ENCODE measurements around the gene STAT5A.
A peak's percentile ranks its signal among the peaks of the same experiment; 100 is the strongest.

STAT5A gene

GRCh38 chr17:42325026-42325425 lies 36.7 kb downstream of the STAT5A start:
- peak overlapping the region; percentile 72 for H3K27ac ChIP-seq
- ChIA-PET POLR2A (ENCODE audit: low non-redundant PET) (interaction anchor here (1.0 kb wide), 1 partner anchor 98 kb away, joined by 6 read pairs; the partner anchor contains the start of gene CAVIN1), CTCF (interaction anchor here (0.6 to 2.9 kb wide), 6 partner anchors 12 to 214 kb away, joined by 3 to 6 read pairs (median 4); no protein-coding TSS in a partner anchor)
- TF ChIP-seq, protein P1, sequence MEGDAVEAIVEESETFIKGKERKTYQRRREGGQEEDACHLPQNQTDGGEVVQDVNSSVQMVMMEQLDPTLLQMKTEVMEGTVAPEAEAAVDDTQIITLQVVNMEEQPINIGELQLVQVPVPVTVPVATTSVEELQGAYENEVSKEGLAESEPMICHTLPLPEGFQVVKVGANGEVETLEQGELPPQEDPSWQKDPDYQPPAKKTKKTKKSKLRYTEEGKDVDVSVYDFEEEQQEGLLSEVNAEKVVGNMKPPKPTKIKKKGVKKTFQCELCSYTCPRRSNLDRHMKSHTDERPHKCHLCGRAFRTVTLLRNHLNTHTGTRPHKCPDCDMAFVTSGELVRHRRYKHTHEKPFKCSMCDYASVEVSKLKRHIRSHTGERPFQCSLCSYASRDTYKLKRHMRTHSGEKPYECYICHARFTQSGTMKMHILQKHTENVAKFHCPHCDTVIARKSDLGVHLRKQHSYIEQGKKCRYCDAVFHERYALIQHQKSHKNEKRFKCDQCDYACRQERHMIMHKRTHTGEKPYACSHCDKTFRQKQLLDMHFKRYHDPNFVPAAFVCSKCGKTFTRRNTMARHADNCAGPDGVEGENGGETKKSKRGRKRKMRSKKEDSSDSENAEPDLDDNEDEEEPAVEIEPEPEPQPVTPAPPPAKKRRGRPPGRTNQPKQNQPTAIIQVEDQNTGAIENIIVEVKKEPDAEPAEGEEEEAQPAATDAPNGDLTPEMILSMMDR (conservative IDR thresholded peaks at IDR 0.05; ENCODE audit: low read depth) = no peak
- DNase-seq (ENCODE audit: low spot score) = peak; percentile 87

DNA sequence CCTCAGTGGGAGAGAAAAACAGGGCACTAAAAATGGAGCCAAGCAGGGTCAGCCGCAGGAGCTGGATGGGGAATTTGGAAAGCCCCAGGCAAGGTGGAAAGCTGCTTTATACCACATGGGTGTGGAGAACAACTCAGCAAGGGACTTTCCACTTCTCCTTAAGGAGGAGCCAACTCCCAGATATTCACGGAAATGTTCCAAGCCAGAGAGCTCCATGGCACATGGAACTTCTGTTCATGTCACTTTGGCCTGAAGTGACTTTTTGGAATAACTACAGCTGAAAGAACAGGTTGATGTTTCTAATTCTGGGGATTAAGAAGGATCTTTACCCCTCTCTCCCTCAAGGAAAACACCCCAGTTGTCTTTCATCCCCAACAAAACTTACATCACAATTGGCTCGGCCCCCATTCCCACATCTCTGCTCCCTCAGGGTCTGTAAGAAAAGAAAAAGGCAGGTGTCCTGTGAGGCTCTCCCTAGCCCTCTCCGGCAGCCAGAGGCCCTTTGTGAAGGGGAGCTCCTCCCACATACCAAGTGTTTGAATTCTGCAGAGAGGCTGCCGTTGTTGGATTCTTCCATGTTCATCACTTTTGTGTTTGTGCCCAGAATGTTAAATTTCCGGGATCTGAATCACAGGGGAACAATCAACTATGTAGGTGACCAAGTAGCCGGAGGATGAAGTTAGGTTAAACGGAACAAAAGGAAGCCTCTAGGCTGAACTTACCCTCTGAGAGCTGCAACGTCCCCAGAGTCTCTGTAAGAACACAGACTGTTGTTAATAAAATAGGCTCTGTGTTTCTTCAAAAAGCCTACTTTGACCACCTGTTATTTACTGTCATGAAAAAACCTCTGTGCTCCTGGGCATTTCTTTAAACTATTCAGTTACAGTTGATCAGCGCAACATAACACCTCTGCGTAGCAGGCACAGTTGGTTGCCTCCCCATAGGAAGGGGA lies 41.0 kb downstream of the STAT5A start:
- peak overlapping the region; percentile 74 for H3K27ac ChIP-seq
- POLR2A ChIA-PET (ENCODE audit: low non-redundant PET) = no interaction called here
- CTCF ChIA-PET = interaction anchor here (0.7 to 0.9 kb wide), 3 partner anchors 13 to 59 kb away, joined by 3 to 9 read pairs (median 4); partner anchors contain the start of gene STAT3
- TF ChIP-seq, protein P1 (conservative IDR thresholded peaks at IDR 0.05; ENCODE audit: low read depth) = no peak
- DNase-seq (ENCODE audit: low spot score) = peak; percentile 78

GRCh38 chr17:42333053-42333452 lies 44.8 kb downstream of the STAT5A start:
- ChIA-PET POLR2A (ENCODE audit: low non-redundant PET) (no interaction called here), CTCF (interaction anchor here (0.6 kb wide), 1 partner anchor 384 kb away, joined by 3 read pairs; no protein-coding TSS in a partner anchor)
- TF ChIP-seq, protein P1 (conservative IDR thresholded peaks at IDR 0.05; ENCODE audit: low read depth) = no peak
- no peak overlapping the region for H3K27ac ChIP-seq
- DNase-seq (ENCODE audit: low spot score) = no peak

DNA sequence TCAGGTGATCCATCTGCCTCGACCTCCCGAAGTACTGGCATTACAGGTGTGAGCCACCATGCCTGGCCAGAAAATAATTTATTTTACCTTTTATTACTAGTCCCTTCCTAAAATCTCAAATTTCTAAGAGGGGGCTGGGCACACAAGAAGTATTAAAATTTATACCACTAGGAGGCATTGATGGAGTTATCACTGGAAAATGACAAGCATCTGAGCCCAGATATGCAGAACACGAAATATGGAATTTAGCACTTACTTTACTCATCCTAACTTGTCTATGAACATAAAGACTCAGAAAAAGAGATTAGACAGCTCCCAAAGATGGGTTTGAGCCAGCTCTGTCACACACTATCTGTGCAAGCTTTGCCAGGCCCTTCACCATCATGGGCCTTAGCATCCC lies 46.4 kb downstream of the STAT5A start:
- no peak for DNase-seq (ENCODE audit: low spot score)
- POLR2A ChIA-PET (ENCODE audit: low non-redundant PET) = interaction anchor here (0.7 kb wide), 1 partner anchor 27 kb away, joined by 3 read pairs; no protein-coding TSS in a partner anchor
- H3K27ac ChIP-seq = no peak overlapping the region
- TF ChIP-seq, protein P1 (conservative IDR thresholded peaks at IDR 0.05; ENCODE audit: low read depth) = no peak
- CTCF ChIA-PET = no interaction called here

DNA sequence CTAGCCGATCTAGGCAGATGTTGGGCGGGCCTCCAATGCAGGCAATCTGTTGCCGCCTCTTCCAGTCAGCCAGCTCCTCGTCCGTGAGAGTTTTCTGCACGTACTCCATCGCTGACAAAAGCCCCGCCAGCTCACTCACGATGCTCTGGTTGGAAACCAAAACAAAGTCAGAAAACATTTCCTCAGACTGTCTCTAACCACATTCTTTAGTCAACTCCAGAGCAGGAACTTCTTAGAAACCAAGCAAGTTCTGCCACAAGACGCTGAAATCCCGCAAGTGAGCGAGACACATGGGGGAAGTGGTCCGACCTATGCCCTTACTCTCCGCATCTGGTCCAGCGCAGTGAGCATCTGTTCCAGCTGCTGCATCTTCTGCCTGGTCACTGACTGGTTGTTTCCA lies 49.1 kb downstream of the STAT5A start:
- no peak overlapping the region for H3K27ac ChIP-seq
- POLR2A ChIA-PET (ENCODE audit: low non-redundant PET) = no interaction called here
- TF ChIP-seq, protein P1 (conservative IDR thresholded peaks at IDR 0.05; ENCODE audit: low read depth) = no peak
- no peak for DNase-seq (ENCODE audit: low spot score)
- CTCF ChIA-PET = interaction anchor here (0.6 to 0.7 kb wide), 4 partner anchors 12 to 193 kb away, joined by 3 to 6 read pairs (median 4); no protein-coding TSS in a partner anchor

DNA sequence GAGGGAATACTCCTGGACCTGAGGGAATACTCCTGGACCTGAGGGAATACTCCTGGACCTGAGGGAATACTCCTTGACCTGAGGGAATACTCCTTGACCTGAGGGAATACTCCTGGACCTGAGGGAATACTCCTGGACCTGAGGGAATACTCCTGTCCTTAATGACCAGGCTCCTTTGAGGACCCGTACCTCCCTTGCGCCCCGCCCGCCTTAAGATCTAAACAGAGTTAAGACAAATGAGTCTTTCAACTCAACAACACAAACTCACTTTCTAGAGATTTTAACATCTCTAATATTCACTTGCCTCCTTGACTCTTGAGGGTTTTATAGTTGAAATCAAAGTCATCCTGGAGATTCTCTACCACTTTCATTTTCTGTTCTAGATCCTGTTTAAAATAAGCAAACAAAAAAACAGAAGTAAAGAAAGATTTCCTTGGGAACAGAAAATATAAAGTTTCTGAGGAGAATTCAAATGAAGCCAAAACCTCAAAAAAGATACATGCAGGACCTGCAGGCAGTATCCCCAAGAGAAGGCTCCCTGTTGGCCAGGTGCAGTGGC lies 50.2 kb downstream of the STAT5A start:
- TF ChIP-seq, protein P1 (conservative IDR thresholded peaks at IDR 0.05; ENCODE audit: low read depth) = no peak
- no peak for DNase-seq (ENCODE audit: low spot score)
- POLR2A ChIA-PET (ENCODE audit: low non-redundant PET) = no interaction called here
- CTCF ChIA-PET = no interaction called here
- no peak overlapping the region for H3K27ac ChIP-seq

Measured in RWPE1 (cell line).